Neural progenitor cell (in vitro differentiated cells): Measurements from ENCODE around the gene ABCD4.

Experiments used
- EZH2 ChIP-seq: fragments of 200-600 bp; sonication (generic); IDR thresholded peaks from 2 replicates; pipeline ENCODE4 v1.6.1; 2017; ENCODE audit warnings: antibody characterized with exemption, mild to moderate bottlenecking, moderate library complexity
- EZH2phosphoT487 ChIP-seq: fragments of 200-600 bp; sonication (generic); IDR thresholded peaks from 2 replicates; pipeline ENCODE4 v1.6.1; 2017; ENCODE audit warnings: antibody characterized with exemption
- TF ChIP-seq, protein P1 (sequence below): fragments of 200-600 bp; sonication (generic); IDR thresholded peaks from 2 replicates; pipeline ENCODE4 v1.5.1; 2017; ENCODE audit warnings: antibody characterized with exemption, mild to moderate bottlenecking

DNA sequence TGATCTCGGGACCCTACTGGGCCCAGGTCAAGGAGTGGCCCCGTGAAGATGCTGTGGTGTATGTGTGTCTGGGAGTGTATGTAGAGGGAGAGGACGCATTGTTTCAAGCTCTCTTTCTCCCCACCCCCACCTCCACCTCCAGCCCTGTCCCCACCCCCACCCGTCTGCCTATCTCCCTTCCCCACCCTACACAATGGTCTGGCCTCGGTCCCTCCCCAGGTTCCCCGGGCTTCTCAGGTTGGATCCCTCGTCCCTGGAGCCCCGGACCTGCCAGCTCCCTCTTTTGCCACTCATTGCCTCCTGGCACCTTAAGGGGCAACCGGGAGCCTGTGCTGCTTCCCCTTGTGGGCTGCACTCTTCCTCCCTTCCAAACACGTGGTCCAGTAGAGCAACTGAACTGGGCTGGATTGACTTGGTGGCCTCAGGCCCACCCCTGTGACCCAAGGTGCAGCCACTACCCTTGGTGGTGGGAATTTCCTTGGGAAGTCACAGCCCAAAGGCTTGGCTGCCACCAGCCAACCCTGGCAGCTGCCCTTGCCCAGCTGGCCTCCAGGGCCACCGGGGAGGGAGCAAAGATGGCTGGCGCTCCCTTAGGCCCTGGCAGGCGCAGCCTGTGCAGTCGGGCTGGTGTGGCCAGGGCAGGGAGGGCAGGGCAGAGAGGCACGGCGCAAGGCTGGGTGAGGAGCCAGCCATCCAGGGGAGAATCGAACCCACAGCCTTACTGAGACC, 46.2 kb upstream of the ABCD4 start:
- TF ChIP-seq EZH2phosphoT487, result no peak
- TF ChIP-seq, protein P1, sequence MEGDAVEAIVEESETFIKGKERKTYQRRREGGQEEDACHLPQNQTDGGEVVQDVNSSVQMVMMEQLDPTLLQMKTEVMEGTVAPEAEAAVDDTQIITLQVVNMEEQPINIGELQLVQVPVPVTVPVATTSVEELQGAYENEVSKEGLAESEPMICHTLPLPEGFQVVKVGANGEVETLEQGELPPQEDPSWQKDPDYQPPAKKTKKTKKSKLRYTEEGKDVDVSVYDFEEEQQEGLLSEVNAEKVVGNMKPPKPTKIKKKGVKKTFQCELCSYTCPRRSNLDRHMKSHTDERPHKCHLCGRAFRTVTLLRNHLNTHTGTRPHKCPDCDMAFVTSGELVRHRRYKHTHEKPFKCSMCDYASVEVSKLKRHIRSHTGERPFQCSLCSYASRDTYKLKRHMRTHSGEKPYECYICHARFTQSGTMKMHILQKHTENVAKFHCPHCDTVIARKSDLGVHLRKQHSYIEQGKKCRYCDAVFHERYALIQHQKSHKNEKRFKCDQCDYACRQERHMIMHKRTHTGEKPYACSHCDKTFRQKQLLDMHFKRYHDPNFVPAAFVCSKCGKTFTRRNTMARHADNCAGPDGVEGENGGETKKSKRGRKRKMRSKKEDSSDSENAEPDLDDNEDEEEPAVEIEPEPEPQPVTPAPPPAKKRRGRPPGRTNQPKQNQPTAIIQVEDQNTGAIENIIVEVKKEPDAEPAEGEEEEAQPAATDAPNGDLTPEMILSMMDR, result no peak
- no peak for TF ChIP-seq EZH2
